Measurements from ENCODE around the gene LPP.

- TF ChIP-seq EZH2 (IDR thresholded peaks at IDR 0.05) (no peak), POLR2AphosphoS5 (IDR thresholded peaks at IDR 0.05; ENCODE audit: borderline replicate concordance, low read depth, low read length) (no peak), FOXP2 (optimal IDR thresholded peaks at IDR 0.05; ENCODE audit: control extremely low read depth, extremely low read length, insufficient read depth) (no peak)
Observed at GRCh38 chr3:188789251-188789650, 635.3 kb downstream of the LPP start.

All from SK-N-MC (cell line).